ENCODE data around the gene STAT1. TPM values are rescaled to one million over a fixed set of nuclear protein-coding genes. Genes with fewer than 3 reads are reported as not detected.
A peak's percentile ranks its signal among the peaks of the same experiment; 100 is the strongest.

STAT1 gene
- total RNA-seq, 1 experiment from 2014 or later, result 44.7 TPM

GRCh38 chr2:191031256-191031655 is 17.3 kb upstream of the STAT1 start:
- DNase-seq (ENCODE audit: low read depth), result no peak

GRCh38 chr2:191030521-191031154 is 16.7 kb upstream of the STAT1 start:
- peak; percentile 37 for DNase-seq (ENCODE audit: low read depth)

GRCh38 chr2:191029280-191029950 is 15.4 kb upstream of the STAT1 start:
- no peak for DNase-seq (ENCODE audit: low read depth)

- no peak for DNase-seq (ENCODE audit: low read depth)
Measured at GRCh38 chr2:191026377-191026776, 12.4 kb upstream of the STAT1 start.

- DNase-seq (ENCODE audit: low read depth), result no peak
Measured at GRCh38 chr2:191025135-191025534, 11.2 kb upstream of the STAT1 start.

- no peak for DNase-seq (ENCODE audit: low read depth)
Measured at GRCh38 chr2:191023235-191023679, 9.3 kb upstream of the STAT1 start.

- peak; percentile 60 for DNase-seq (ENCODE audit: low read depth)
Measured at GRCh38 chr2:191020742-191021381, 6.9 kb upstream of the STAT1 start.

- peak; percentile 98 for DNase-seq (ENCODE audit: low read depth)
Measured at GRCh38 chr2:191020221-191020741, 6.3 kb upstream of the STAT1 start.

- no peak for DNase-seq (ENCODE audit: low read depth)
Measured at GRCh38 chr2:191019376-191019775, 5.4 kb upstream of the STAT1 start.

- DNase-seq (ENCODE audit: low read depth), result no peak
Measured at GRCh38 chr2:191018643-191019119, 4.7 kb upstream of the STAT1 start.

- DNase-seq (ENCODE audit: low read depth), result no peak
Measured at GRCh38 chr2:191018048-191018447, 4.1 kb upstream of the STAT1 start.

- DNase-seq (ENCODE audit: low read depth), result no peak
Measured at GRCh38 chr2:191015831-191016230, 1.9 kb upstream of the STAT1 start.

- no peak for DNase-seq (ENCODE audit: low read depth)
Measured at GRCh38 chr2:191015239-191015638, 1.3 kb upstream of the STAT1 start.

GRCh38 chr2:191014653-191015020 is 666 bp upstream of the STAT1 start:
- no peak for DNase-seq (ENCODE audit: low read depth)

GRCh38 chr2:191013682-191013931 is 364 bp downstream of the STAT1 start:
- no peak for DNase-seq (ENCODE audit: low read depth)

- DNase-seq (ENCODE audit: low read depth), result no peak
Measured at GRCh38 chr2:191012845-191013681, 908 bp downstream of the STAT1 start.

- DNase-seq (ENCODE audit: low read depth), result no peak
Measured at GRCh38 chr2:191012346-191012745, 1.6 kb downstream of the STAT1 start.

- peak; percentile 20 for DNase-seq (ENCODE audit: low read depth)
Measured at GRCh38 chr2:191010887-191011885, 2.8 kb downstream of the STAT1 start.

GRCh38 chr2:191009541-191010374 is 4.2 kb downstream of the STAT1 start:
- no peak for DNase-seq (ENCODE audit: low read depth)

GRCh38 chr2:191008286-191008685 is 5.7 kb downstream of the STAT1 start:
- no peak for DNase-seq (ENCODE audit: low read depth)

All from Daoy (cell line).